ENCODE results near the gene MRPL38.
"Not testable (repeated sequence)": the region's sequence is repeated elsewhere in the genome, so short reads cannot be mapped to it uniquely, and the experiment has no call there.

- not testable (repeated sequence) for TF ChIP-seq EZH2 (IDR thresholded peaks at IDR 0.05); POLR2AphosphoS5 (IDR thresholded peaks at IDR 0.05; ENCODE audit: borderline replicate concordance, low read depth, low read length)
These were observed 53.0 kb downstream of the MRPL38 start for GRCh38 chr17:75851693-75851991.
